Measurements from ENCODE around the gene MC4R.

MC4R gene

GRCh38 chr18:60322591-60322990 lies 50.0 kb downstream of the MC4R start:
- no peak for DNase-seq

Data from activated CD4-positive, alpha-beta T cell treated with anti-CD3 and anti-CD28 coated beads for 4 hours (primary cell).